ENCODE measurements around the gene AP4E1.
"Not testable (repeated sequence)": the region's sequence is repeated elsewhere in the genome, so short reads cannot be mapped to it uniquely, and the experiment has no call there.

Gene AP4E1

GRCh38 chr15:50908209-50909009 lies at the start of gene AP4E1:
AP4E1 (plus strand) TSS chr15:50908683; CDS start chr15:50908779, 96 bp downstream.
- DNase-seq, result peak; percentile 94 to 95

GRCh38 chr15:50860824-50861223 lies 47.7 kb upstream of the AP4E1 start:
- DNase-seq, result no peak

GRCh38 chr15:50862553-50862952 lies 45.9 kb upstream of the AP4E1 start:
- DNase-seq, result no peak

GRCh38 chr15:50864873-50865272 lies 43.6 kb upstream of the AP4E1 start:
- no peak for DNase-seq

- DNase-seq, result no peak
Measured at GRCh38 chr15:50865515-50866353, 42.7 kb upstream of the AP4E1 start.

- no peak for DNase-seq
Measured at GRCh38 chr15:50871832-50872231, 36.7 kb upstream of the AP4E1 start.

- DNase-seq, result no peak
Measured at GRCh38 chr15:50872832-50873426, 35.6 kb upstream of the AP4E1 start.

GRCh38 chr15:50873935-50874361 lies 34.5 kb upstream of the AP4E1 start:
- DNase-seq, result no peak

- DNase-seq, result not testable (repeated sequence)
Measured at GRCh38 chr15:50875238-50875637, 33.2 kb upstream of the AP4E1 start.

- no peak for DNase-seq
Measured at GRCh38 chr15:50876260-50876988, 32.1 kb upstream of the AP4E1 start.

GRCh38 chr15:50876989-50877360 lies 31.5 kb upstream of the AP4E1 start:
- DNase-seq, result peak; percentile 64 to 81

GRCh38 chr15:50879016-50879617 lies 29.4 kb upstream of the AP4E1 start:
- peak in 1 of 2 experiments; percentile 30 for DNase-seq

- DNase-seq, result no peak
Measured at GRCh38 chr15:50880206-50880605, 28.3 kb upstream of the AP4E1 start.

GRCh38 chr15:50880651-50881114 lies 27.8 kb upstream of the AP4E1 start:
- DNase-seq, result no peak

GRCh38 chr15:50881121-50882048 lies 27.1 kb upstream of the AP4E1 start:
- DNase-seq, result no peak

GRCh38 chr15:50883903-50884302 lies 24.6 kb upstream of the AP4E1 start:
- DNase-seq, result peak in 1 of 2 experiments; percentile 25

- DNase-seq, result no peak
Measured at GRCh38 chr15:50884540-50884939, 23.9 kb upstream of the AP4E1 start.

- no peak for DNase-seq
Measured at GRCh38 chr15:50886139-50886467, 22.4 kb upstream of the AP4E1 start.

GRCh38 chr15:50886611-50887345 lies 21.7 kb upstream of the AP4E1 start:
- no peak for DNase-seq

GRCh38 chr15:50888054-50888453 lies 20.4 kb upstream of the AP4E1 start:
- DNase-seq, result no peak

GRCh38 chr15:50889589-50889988 lies 18.9 kb upstream of the AP4E1 start:
- no peak for DNase-seq

Data from activated CD4-positive, alpha-beta T cell treated with anti-CD3 and anti-CD28 coated beads, Interleukin-2, amount 50 U/mL, for 48 hours (primary cell).